ENCODE results near the gene FNDC11. TPM values are rescaled to one million over a fixed set of nuclear protein-coding genes. Genes with fewer than 3 reads are reported as not detected.

The FNDC11 gene
- total RNA-seq, 1 experiment from 2014 or later = 0.11 TPM

- Histone ChIP-seq H3K27me3 (replicated peaks) (peaks cover 36% of the 10 kb centered on the region), H3K9me3 (replicated peaks) (0 out of 2 replicates have a peak, but pooled peaks cover under 1% of the 10 kb centered on the region), H3K36me3 (no peaks in the 10 kb centered on the region), H3K4me3 (no peak within 1 kb of the TSS), H3K4me1 (replicated peaks) (no peaks in the 10 kb centered on the region), H3K27ac (no peak within 1 kb of the TSS)
- no peak for DNase-seq (ENCODE audit: low read depth in 1 of 2, low spot score in 2 of 2)
Measured at GRCh38 chr20:63547725-63548480, 6.1 kb upstream of the FNDC11 start, which contains the start of gene SRMS. Gene SRMS (minus strand): TSS chr20:63547749. CDS start chr20:63547463, 286 bp downstream.

- H3K36me3 ChIP-seq = no peaks in the 10 kb centered on the region
- peaks cover 39% of the 10 kb centered on the region for H3K27me3 ChIP-seq (replicated peaks)
- H3K4me1 ChIP-seq (replicated peaks) = peaks cover 1% of the 10 kb centered on the region
- no peak for DNase-seq (ENCODE audit: low read depth in 1 of 2, low spot score in 2 of 2)
- H3K27ac ChIP-seq = no peak overlapping the region
- H3K4me3 ChIP-seq = no peak overlapping the region
- 0 out of 2 replicates have a peak, but pooled peaks cover 3% of the 10 kb centered on the region for H3K9me3 ChIP-seq (replicated peaks)
Measured at GRCh38 chr20:63548542-63548941, 5.4 kb upstream of the FNDC11 start.

- Histone ChIP-seq H3K27ac (no peak overlapping the region), H3K9me3 (replicated peaks) (0 out of 2 replicates have a peak, but pooled peaks cover 3% of the 10 kb centered on the region), H3K4me1 (replicated peaks) (peaks cover 5% of the 10 kb centered on the region), H3K27me3 (replicated peaks) (peaks cover 37% of the 10 kb centered on the region), H3K36me3 (no peaks in the 10 kb centered on the region), H3K4me3 (no peak overlapping the region)
- DNase-seq (ENCODE audit: low read depth in 1 of 2, low spot score in 2 of 2) = no peak
Measured at GRCh38 chr20:63549019-63549418, 4.9 kb upstream of the FNDC11 start.

- peaks cover 5% of the 10 kb centered on the region for H3K4me1 ChIP-seq (replicated peaks)
- no peak overlapping the region for H3K27ac ChIP-seq
- H3K4me3 ChIP-seq = no peak overlapping the region
- no peak for DNase-seq (ENCODE audit: low read depth in 1 of 2, low spot score in 2 of 2)
- H3K27me3 ChIP-seq (replicated peaks) = peaks cover 34% of the 10 kb centered on the region
- no peaks in the 10 kb centered on the region for H3K36me3 ChIP-seq
- 0 out of 2 replicates have a peak, but pooled peaks cover 3% of the 10 kb centered on the region for H3K9me3 ChIP-seq (replicated peaks)
Measured at GRCh38 chr20:63549679-63550282, 4.2 kb upstream of the FNDC11 start.

- DNase-seq (ENCODE audit: low read depth in 1 of 2, low spot score in 2 of 2) = no peak
Measured at GRCh38 chr20:63551068-63551467, 2.9 kb upstream of the FNDC11 start.

GRCh38 chr20:63552481-63553249, 1.3 kb upstream of the FNDC11 start:
- 0 out of 2 replicates have a peak, but pooled peaks cover 3% of the 10 kb centered on the region for H3K9me3 ChIP-seq (replicated peaks)
- peaks cover 5% of the 10 kb centered on the region for H3K4me1 ChIP-seq (replicated peaks)
- H3K4me3 ChIP-seq = no peak overlapping the region
- no peak overlapping the region for H3K27ac ChIP-seq
- H3K36me3 ChIP-seq = no peaks in the 10 kb centered on the region
- H3K27me3 ChIP-seq (replicated peaks) = peaks cover 25% of the 10 kb centered on the region
- DNase-seq (ENCODE audit: low read depth in 1 of 2, low spot score in 2 of 2) = no peak

More at GRCh38 chr20:63551068-63551467, 2.9 kb upstream of the FNDC11 start:
- Histone ChIP-seq H3K36me3 (no peaks in the 10 kb centered on the region), H3K4me1 (replicated peaks) (peaks cover 5% of the 10 kb centered on the region), H3K4me3 (no peak overlapping the region), H3K27me3 (replicated peaks) (peaks cover 34% of the 10 kb centered on the region), H3K27ac (no peak overlapping the region), H3K9me3 (replicated peaks) (0 out of 2 replicates have a peak, but pooled peaks cover 3% of the 10 kb centered on the region)

- peaks cover 5% of the 10 kb centered on the region for H3K4me1 ChIP-seq (replicated peaks)
- peak; percentile 53 to 87 for DNase-seq (ENCODE audit: low read depth in 1 of 2, low spot score in 2 of 2)
- no peak overlapping the region for H3K27ac ChIP-seq
- H3K27me3 ChIP-seq (replicated peaks) = peaks cover 18% of the 10 kb centered on the region
- H3K4me3 ChIP-seq = peak overlapping the region; percentile 37
- H3K36me3 ChIP-seq = no peaks in the 10 kb centered on the region
- H3K9me3 ChIP-seq (replicated peaks) = 0 out of 2 replicates have a peak, but pooled peaks cover 3% of the 10 kb centered on the region
Measured at GRCh38 chr20:63553251-63553932, 567 bp upstream of the FNDC11 start.

GRCh38 chr20:63554361-63555278, 661 bp downstream of the FNDC11 start:
- Histone ChIP-seq H3K27ac (no peak overlapping the region), H3K4me1 (replicated peaks) (peaks cover 5% of the 10 kb centered on the region), H3K36me3 (no peaks in the 10 kb centered on the region), H3K4me3 (no peak overlapping the region), H3K27me3 (replicated peaks) (peaks cover 9% of the 10 kb centered on the region; the same call in 1 of the 2 replicates), H3K9me3 (replicated peaks) (0 out of 2 replicates have a peak, but pooled peaks cover 3% of the 10 kb centered on the region)
- no peak for DNase-seq (ENCODE audit: low read depth in 1 of 2, low spot score in 2 of 2)

GRCh38 chr20:63555661-63556381, 1.9 kb downstream of the FNDC11 start:
- Histone ChIP-seq H3K4me3 (no peak overlapping the region), H3K27ac (no peak overlapping the region), H3K4me1 (replicated peaks) (peaks cover 5% of the 10 kb centered on the region), H3K36me3 (peaks cover 8% of the 10 kb centered on the region), H3K27me3 (replicated peaks) (peaks cover 6% of the 10 kb centered on the region; the same call in 1 of the 2 replicates), H3K9me3 (replicated peaks) (0 out of 2 replicates have a peak, but pooled peaks cover 3% of the 10 kb centered on the region)
- DNase-seq (ENCODE audit: low read depth in 1 of 2, low spot score in 2 of 2) = no peak

- H3K27me3 ChIP-seq (replicated peaks) = 0 out of 2 replicates have a peak, but pooled peaks cover 6% of the 10 kb centered on the region
- peaks cover 5% of the 10 kb centered on the region for H3K4me1 ChIP-seq (replicated peaks)
- H3K4me3 ChIP-seq = no peak overlapping the region
- H3K36me3 ChIP-seq = peaks cover 14% of the 10 kb centered on the region
- 0 out of 2 replicates have a peak, but pooled peaks cover 3% of the 10 kb centered on the region for H3K9me3 ChIP-seq (replicated peaks)
- DNase-seq (ENCODE audit: low read depth in 1 of 2, low spot score in 2 of 2) = no peak
- H3K27ac ChIP-seq = no peak overlapping the region
Measured at GRCh38 chr20:63556873-63557478, 3.0 kb downstream of the FNDC11 start.

- H3K9me3 ChIP-seq (replicated peaks) = 0 out of 2 replicates have a peak, but pooled peaks cover 3% of the 10 kb centered on the region
- no peak overlapping the region for H3K4me3 ChIP-seq
- H3K4me1 ChIP-seq (replicated peaks) = peaks cover 5% of the 10 kb centered on the region
- 0 out of 2 replicates have a peak, but pooled peaks cover 6% of the 10 kb centered on the region for H3K27me3 ChIP-seq (replicated peaks)
- DNase-seq (ENCODE audit: low read depth in 1 of 2, low spot score in 2 of 2) = no peak
- H3K36me3 ChIP-seq = peaks cover 16% of the 10 kb centered on the region
- no peak overlapping the region for H3K27ac ChIP-seq
Measured at GRCh38 chr20:63557481-63557891, 3.5 kb downstream of the FNDC11 start.
